SIG-M5 treated with dmso at 0.1 percent for 504 hours (cell line): ENCODE measurements around the gene CPNE8.

Experiments used
- DNase-seq: peaks from one replicate; lab custom pipeline; 2025; ENCODE audit not compliant: unreplicated experiment; lab: John Stamatoyannopoulos, UW

The CPNE8 gene

GRCh38 chr12:38898001-38898684, 7.2 kb downstream of the CPNE8 start:
- DNase-seq = no peak

GRCh38 chr12:38895446-38895845, 9.9 kb downstream of the CPNE8 start:
- DNase-seq = no peak

GRCh38 chr12:38892976-38893375, 12.4 kb downstream of the CPNE8 start:
- no peak for DNase-seq

- no peak for DNase-seq
Measured at GRCh38 chr12:38892087-38892786, 13.2 kb downstream of the CPNE8 start.

- DNase-seq = no peak
Measured at GRCh38 chr12:38890102-38890855, 15.1 kb downstream of the CPNE8 start.

- no peak for DNase-seq
Measured at GRCh38 chr12:38889297-38889815, 16.0 kb downstream of the CPNE8 start.

GRCh38 chr12:38887770-38888169, 17.6 kb downstream of the CPNE8 start:
- DNase-seq = no peak

GRCh38 chr12:38886931-38887330, 18.5 kb downstream of the CPNE8 start:
- DNase-seq = no peak

GRCh38 chr12:38886064-38886463, 19.3 kb downstream of the CPNE8 start:
- DNase-seq = no peak

GRCh38 chr12:38884666-38885065, 20.7 kb downstream of the CPNE8 start:
- DNase-seq = no peak

- DNase-seq = no peak
Measured at GRCh38 chr12:38883629-38884134, 21.7 kb downstream of the CPNE8 start.

GRCh38 chr12:38880288-38880687, 25.1 kb downstream of the CPNE8 start:
- DNase-seq = no peak

- DNase-seq = no peak
Measured at GRCh38 chr12:38878986-38879385, 26.4 kb downstream of the CPNE8 start.

GRCh38 chr12:38878333-38878705, 27.1 kb downstream of the CPNE8 start:
- DNase-seq = no peak

- no peak for DNase-seq
Measured at GRCh38 chr12:38875586-38876228, 29.7 kb downstream of the CPNE8 start.

- DNase-seq = peak; percentile 53
Measured at GRCh38 chr12:38872561-38872960, 32.8 kb downstream of the CPNE8 start.

- DNase-seq = peak; percentile 21
Measured at GRCh38 chr12:38872156-38872555, 33.2 kb downstream of the CPNE8 start.

- no peak for DNase-seq
Measured at GRCh38 chr12:38869036-38869435, 36.4 kb downstream of the CPNE8 start.

- DNase-seq = no peak
Measured at GRCh38 chr12:38850461-38850860, 54.9 kb downstream of the CPNE8 start.

GRCh38 chr12:38847247-38847646, 58.1 kb downstream of the CPNE8 start:
- DNase-seq = no peak

- DNase-seq = no peak
Measured at GRCh38 chr12:38844267-38844666, 61.1 kb downstream of the CPNE8 start.
